Subcutaneous abdominal adipose tissue (tissue), 5 donors: ENCODE data around the gene HOXD3.

Experiments
- H3K27ac ChIP-seq: one replicate; pipeline ENCODE4 v1.7.0; 2013; ENCODE audit warnings: low read depth, mild to moderate bottlenecking, inconsistent platforms, low read length, moderate library complexity
- H3K27me3 ChIP-seq, 5 donors: one replicate each; pipeline ENCODE4 v1.7.0; 2013; ENCODE audit warnings: low read length in 5 of 5, inconsistent platforms in 1 of 5; ENCODE audit not compliant: control insufficient read depth in 5 of 5, insufficient read depth in 4 of 5
- H3K36me3 ChIP-seq, 5 donors: one replicate each; pipeline ENCODE4 v1.7.0; 2013; ENCODE audit warnings: low read length in 5 of 5; ENCODE audit not compliant: control insufficient read depth in 5 of 5, insufficient read depth in 5 of 5
- H3K4me1 ChIP-seq, 5 donors: one replicate each; pipeline ENCODE4 v1.7.0; 2013; ENCODE audit warnings: low read length in 5 of 5, mild to moderate bottlenecking in 3 of 5, moderate library complexity in 1 of 5; ENCODE audit not compliant: control insufficient read depth in 5 of 5, insufficient read depth in 5 of 5
- H3K4me3 ChIP-seq, 5 donors: one replicate each; pipeline ENCODE4 v1.7.0; 2013; ENCODE audit warnings: low read length in 5 of 5, low read depth in 1 of 5
- H3K9ac ChIP-seq, 5 donors: one replicate each; pipeline ENCODE4 v1.7.0; 2013; ENCODE audit warnings: low read length in 5 of 5, mild to moderate bottlenecking in 4 of 5, moderate library complexity in 3 of 5
- H3K9me3 ChIP-seq, 5 donors: one replicate each; pipeline ENCODE4 v1.7.0; 2013; ENCODE audit warnings: low read length in 5 of 5; ENCODE audit not compliant: control insufficient read depth in 5 of 5
- donor health status: healthy.
- donor health status: healthy.
- donor health status: healthy.
- donor health status: healthy.
- donor health status: healthy.

The HOXD3 gene

DNA sequence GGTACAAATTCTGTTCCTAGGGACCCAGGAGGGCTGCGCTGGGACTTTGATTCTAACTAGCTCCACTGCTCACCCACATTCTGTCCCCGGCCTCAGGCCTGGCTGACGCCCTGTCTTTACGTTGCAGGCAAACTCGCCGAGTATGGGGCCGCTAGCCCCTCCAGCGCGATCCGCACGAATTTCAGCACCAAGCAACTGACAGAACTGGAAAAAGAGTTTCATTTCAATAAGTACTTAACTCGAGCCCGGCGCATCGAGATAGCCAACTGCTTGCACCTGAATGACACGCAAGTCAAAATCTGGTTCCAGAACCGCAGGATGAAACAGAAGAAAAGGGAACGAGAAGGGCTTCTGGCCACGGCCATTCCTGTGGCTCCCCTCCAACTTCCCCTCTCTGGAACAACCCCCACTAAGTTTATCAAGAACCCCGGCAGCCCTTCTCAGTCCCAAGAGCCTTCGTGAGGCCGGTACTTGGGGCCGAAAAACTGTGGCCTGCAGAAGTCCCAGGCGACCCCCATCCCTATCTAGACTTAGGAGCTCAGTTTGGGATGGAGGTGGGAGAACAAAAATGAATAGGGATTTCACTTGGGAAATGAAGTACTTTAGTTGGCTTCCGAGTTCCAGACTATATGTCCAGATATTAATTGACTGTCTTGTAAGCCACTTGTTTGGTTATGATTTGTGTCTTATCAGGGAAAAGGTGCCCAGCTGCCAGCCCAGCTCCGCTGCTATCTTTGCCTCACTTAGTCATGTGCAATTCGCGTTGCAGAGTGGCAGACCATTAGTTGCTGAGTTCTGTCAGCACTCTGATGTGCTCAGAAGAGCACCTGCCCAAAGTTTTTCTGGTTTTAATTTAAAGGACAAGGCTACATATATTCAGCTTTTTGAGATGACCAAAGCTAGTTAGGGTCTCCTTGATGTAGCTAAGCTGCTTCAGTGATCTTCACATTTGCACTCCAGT, 32.9 kb downstream of the HOXD3 start:
- Histone ChIP-seq H3K36me3 (no peaks in the 10 kb centered on the region), H3K27ac (no peak overlapping the region), H3K9me3 (no peaks in the 10 kb centered on the region), H3K27me3 (peaks cover 5 to 26% (median 14%) of the 10 kb centered on the region in 5 donors), H3K4me1 (peaks cover 0 to 27% (median 21%) of the 10 kb centered on the region in 5 donors), H3K9ac (peak overlapping the region in 2 of 5 donors; percentile 47 to 53), H3K4me3 (peak overlapping the region; percentile 37 to 84 (median 82))

GRCh38 chr2:176192351-176192750, 35.2 kb downstream of the HOXD3 start:
- Histone ChIP-seq H3K36me3 (no peaks in the 10 kb centered on the region), H3K27me3 (peaks cover 5 to 25% (median 14%) of the 10 kb centered on the region in 5 donors), H3K4me3 (no peak overlapping the region), H3K9me3 (no peaks in the 10 kb centered on the region), H3K27ac (no peak overlapping the region), H3K9ac (no peak overlapping the region), H3K4me1 (peaks cover 0 to 27% (median 21%) of the 10 kb centered on the region in 5 donors)

GRCh38 chr2:176193048-176193447, 35.9 kb downstream of the HOXD3 start:
- H3K36me3 ChIP-seq, result no peaks in the 10 kb centered on the region
- peaks cover 3 to 20% (median 14%) of the 10 kb centered on the region in 5 donors for H3K27me3 ChIP-seq
- H3K27ac ChIP-seq, result no peak overlapping the region
- H3K9me3 ChIP-seq, result no peaks in the 10 kb centered on the region
- H3K4me3 ChIP-seq, result no peak overlapping the region
- H3K4me1 ChIP-seq, result peaks cover 0 to 21% (median 15%) of the 10 kb centered on the region in 5 donors
- H3K9ac ChIP-seq, result no peak overlapping the region

GRCh38 chr2:176199902-176200301, 42.8 kb downstream of the HOXD3 start:
- Histone ChIP-seq H3K4me1 (no peaks in the 10 kb centered on the region), H3K4me3 (no peak overlapping the region), H3K9ac (no peak overlapping the region), H3K27me3 (no peaks in the 10 kb centered on the region), H3K36me3 (no peaks in the 10 kb centered on the region), H3K27ac (no peak overlapping the region), H3K9me3 (peaks cover 0 to 5% (median 4%) of the 10 kb centered on the region in 5 donors)

GRCh38 chr2:176200971-176201370, 43.9 kb downstream of the HOXD3 start:
- H3K9me3 ChIP-seq, result peaks cover 0 to 8% (median 4%) of the 10 kb centered on the region in 5 donors
- H3K27ac ChIP-seq, result no peak overlapping the region
- no peak overlapping the region for H3K4me3 ChIP-seq
- H3K27me3 ChIP-seq, result no peaks in the 10 kb centered on the region
- no peak overlapping the region for H3K9ac ChIP-seq
- no peaks in the 10 kb centered on the region for H3K36me3 ChIP-seq
- H3K4me1 ChIP-seq, result no peaks in the 10 kb centered on the region

- Histone ChIP-seq H3K27me3 (no peaks in the 10 kb centered on the region), H3K27ac (no peak overlapping the region), H3K4me1 (no peaks in the 10 kb centered on the region), H3K36me3 (no peaks in the 10 kb centered on the region), H3K9me3 (peaks cover 0 to 8% (median 4%) of the 10 kb centered on the region in 5 donors), H3K9ac (no peak overlapping the region), H3K4me3 (no peak overlapping the region)
Measured at GRCh38 chr2:176202491-176202890, 45.4 kb downstream of the HOXD3 start.

- Histone ChIP-seq H3K36me3 (no peaks in the 10 kb centered on the region), H3K27ac (no peak overlapping the region), H3K9ac (no peak overlapping the region), H3K4me3 (no peak overlapping the region), H3K9me3 (peaks cover 0 to 8% (median 4%) of the 10 kb centered on the region in 5 donors), H3K27me3 (no peaks in the 10 kb centered on the region), H3K4me1 (no peaks in the 10 kb centered on the region)
Measured at GRCh38 chr2:176205126-176205525, 48.0 kb downstream of the HOXD3 start.

GRCh38 chr2:176206136-176206535, 49.0 kb downstream of the HOXD3 start:
- no peak overlapping the region for H3K27ac ChIP-seq
- H3K9ac ChIP-seq, result no peak overlapping the region
- no peak overlapping the region for H3K4me3 ChIP-seq
- no peaks in the 10 kb centered on the region for H3K4me1 ChIP-seq
- H3K9me3 ChIP-seq, result peaks cover 0 to 8% (median 4%) of the 10 kb centered on the region in 5 donors
- H3K27me3 ChIP-seq, result no peaks in the 10 kb centered on the region
- H3K36me3 ChIP-seq, result no peaks in the 10 kb centered on the region

DNA sequence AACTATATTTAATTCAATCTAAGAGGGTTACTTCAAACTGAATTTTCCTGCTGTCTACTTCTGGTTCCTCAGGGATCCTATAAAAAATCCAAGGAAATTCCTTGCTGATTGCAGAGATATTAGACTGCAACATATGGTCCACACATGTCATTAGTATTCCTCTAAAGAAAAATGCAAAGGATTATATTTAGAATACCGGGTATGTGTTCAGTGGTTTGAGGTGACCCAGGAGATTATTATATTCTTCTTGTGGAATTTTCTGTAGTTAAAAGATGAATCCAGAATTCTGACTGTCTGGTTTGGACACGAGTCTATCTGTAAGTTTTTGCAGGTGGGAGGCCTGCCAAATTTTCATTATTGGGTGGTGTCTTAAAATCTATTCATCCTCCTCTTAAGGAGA, 49.6 kb downstream of the HOXD3 start:
- Histone ChIP-seq H3K9me3 (peaks cover 0 to 8% (median 4%) of the 10 kb centered on the region in 5 donors), H3K27ac (no peak overlapping the region), H3K4me1 (no peaks in the 10 kb centered on the region), H3K9ac (no peak overlapping the region), H3K4me3 (no peak overlapping the region), H3K36me3 (no peaks in the 10 kb centered on the region), H3K27me3 (no peaks in the 10 kb centered on the region)

DNA sequence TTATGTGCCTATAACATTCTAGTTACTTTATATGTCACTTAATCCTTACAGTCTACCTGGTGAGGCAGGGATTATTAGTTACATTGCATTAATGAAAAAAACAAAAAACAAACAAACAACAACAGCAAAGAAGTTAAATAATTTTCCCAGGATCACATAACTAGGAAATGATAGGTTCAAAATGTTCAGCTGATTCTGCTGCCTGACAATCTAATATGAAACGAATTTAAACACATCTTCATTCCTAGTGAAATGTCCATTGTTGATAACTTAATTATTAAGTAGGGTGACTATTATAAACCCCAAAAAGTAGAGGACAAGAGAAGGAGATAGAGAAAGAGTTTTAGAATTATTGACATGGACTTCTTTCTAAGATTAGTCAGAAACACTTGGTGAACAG, 54.0 kb downstream of the HOXD3 start:
- no peaks in the 10 kb centered on the region for H3K9me3 ChIP-seq
- H3K27me3 ChIP-seq, result no peaks in the 10 kb centered on the region
- H3K27ac ChIP-seq, result no peak overlapping the region
- no peaks in the 10 kb centered on the region for H3K36me3 ChIP-seq
- H3K9ac ChIP-seq, result no peak overlapping the region
- peaks cover 0 to 5% (median 0%) of the 10 kb centered on the region in 5 donors for H3K4me1 ChIP-seq
- no peak overlapping the region for H3K4me3 ChIP-seq
